GM10248 (cell line): ENCODE data around the gene DDRGK1.

Experiments
- CTCF ChIA-PET: fragments of 300-600 bp; sonication (Branson Sonifier 250); formaldehyde crosslinking; extraction: SDS; loops from one replicate; lab custom pipeline; 2021; ENCODE audit warnings: antibody characterized with exemption; lab: Yijun Ruan, JAX
- POLR2A ChIA-PET: fragments of 350-650 bp; sonication (Branson Sonifier 250); formaldehyde crosslinking; extraction: SDS; loops from one replicate; lab custom pipeline; 2020; ENCODE audit warnings: antibody characterized with exemption; lab: Yijun Ruan, JAX
- DNase-seq: peaks from one replicate; pipeline ENCODE4 v3.0.0; 2012; ENCODE audit errors: extremely low spot score
- TF ChIP-seq, protein P1 (sequence below): IDR thresholded peaks from 2 replicates; pipeline ENCODE4 v1.5.1; 2012; ENCODE audit warnings: mild to moderate bottlenecking, low read depth; ENCODE audit errors: extremely low read depth, missing control alignments, control extremely low read depth

Gene DDRGK1

DNA sequence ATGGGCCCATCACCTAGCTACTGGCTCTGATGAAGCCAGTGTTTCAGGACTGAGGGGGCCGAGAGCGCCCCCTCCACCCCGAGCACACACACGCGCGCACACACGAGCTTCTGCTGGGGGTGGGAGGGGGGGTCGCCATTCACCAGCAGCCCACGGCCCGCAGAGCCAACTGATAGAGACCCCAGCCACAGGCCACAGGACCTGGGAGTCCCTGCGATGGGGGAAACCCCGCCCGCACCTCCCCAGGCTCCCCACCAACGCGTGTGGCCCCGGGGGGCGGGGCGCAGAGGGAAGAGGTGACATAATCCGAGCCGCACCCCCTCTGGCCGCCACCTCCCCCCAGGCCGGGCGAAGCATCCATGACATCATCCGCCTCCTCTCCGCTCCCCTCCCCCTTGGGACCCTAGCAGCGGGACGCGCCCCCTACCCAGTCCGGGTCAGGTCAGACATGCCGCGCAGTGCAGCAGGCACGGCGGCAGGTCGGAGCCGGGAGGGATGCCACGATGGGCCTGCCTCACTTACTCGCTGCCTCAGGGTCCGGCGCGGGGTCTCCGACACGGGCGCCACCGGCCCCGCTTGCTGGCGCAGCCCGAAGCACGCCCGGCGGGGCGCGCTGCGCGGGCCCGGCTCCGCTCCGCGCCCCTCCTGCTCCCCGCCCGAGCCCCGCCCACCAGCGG is 31.4 kb downstream of the DDRGK1 start, which contains the start of gene LZTS3:
TSS of gene LZTS3 (minus strand) at position 617 of the 677 bp plus-strand sequence. CDS start 6,386 bp downstream, outside the sequence.
- TF ChIP-seq, protein P1, sequence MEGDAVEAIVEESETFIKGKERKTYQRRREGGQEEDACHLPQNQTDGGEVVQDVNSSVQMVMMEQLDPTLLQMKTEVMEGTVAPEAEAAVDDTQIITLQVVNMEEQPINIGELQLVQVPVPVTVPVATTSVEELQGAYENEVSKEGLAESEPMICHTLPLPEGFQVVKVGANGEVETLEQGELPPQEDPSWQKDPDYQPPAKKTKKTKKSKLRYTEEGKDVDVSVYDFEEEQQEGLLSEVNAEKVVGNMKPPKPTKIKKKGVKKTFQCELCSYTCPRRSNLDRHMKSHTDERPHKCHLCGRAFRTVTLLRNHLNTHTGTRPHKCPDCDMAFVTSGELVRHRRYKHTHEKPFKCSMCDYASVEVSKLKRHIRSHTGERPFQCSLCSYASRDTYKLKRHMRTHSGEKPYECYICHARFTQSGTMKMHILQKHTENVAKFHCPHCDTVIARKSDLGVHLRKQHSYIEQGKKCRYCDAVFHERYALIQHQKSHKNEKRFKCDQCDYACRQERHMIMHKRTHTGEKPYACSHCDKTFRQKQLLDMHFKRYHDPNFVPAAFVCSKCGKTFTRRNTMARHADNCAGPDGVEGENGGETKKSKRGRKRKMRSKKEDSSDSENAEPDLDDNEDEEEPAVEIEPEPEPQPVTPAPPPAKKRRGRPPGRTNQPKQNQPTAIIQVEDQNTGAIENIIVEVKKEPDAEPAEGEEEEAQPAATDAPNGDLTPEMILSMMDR = no peak
- DNase-seq = peak; percentile 87
- ChIA-PET POLR2A (no interaction called here), CTCF (interaction anchor here (1.1 to 2.5 kb wide), 4 partner anchors 11 to 44 kb away, joined by 4 to 11 read pairs (median 6); partner anchors contain the start of genes FASTKD5 and UBOX5)

DNA sequence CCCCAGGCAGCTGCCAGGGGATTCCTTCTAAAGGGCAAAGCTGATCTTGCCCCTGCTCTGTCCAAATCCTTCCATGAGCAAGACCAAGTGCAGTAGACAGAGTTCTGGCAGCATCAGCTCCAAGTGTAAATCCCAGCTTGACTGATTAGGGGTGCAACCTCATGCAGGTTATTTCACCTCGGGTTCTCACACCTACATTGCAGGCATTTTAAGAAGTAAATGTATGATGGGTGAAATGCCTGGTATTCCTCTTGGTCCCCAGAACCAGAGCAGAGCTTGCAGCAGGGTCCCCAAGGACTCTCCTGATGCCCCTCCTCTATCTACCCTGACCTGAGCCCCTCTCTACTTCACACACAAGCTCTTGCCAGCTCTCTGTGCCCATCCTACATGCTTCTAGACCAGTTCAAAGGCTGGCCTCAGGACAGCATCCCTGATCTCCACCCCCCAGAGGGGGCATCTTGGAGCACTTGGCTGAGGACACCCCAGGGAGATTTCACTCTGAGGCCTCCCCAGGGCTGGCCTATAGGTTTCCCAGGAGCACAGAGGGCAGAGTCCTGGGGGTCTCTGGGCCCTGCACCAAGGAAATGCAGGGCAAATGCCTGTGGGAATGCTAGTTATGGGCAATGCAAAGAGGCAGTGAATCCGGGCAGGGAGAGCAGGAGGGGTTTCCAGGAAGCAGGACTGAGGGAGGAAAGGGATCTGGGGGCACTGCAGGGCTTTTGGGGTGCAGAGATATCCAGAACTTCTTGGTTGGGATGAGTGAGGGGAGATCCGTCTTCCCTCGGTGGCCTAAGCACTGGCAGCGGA is 32.2 kb downstream of the DDRGK1 start:
- TF ChIP-seq, protein P1 = no peak
- peak; percentile 7 for DNase-seq
- ChIA-PET CTCF (interaction anchor here (1.1 to 2.5 kb wide), 5 partner anchors 10 to 43 kb away, joined by 3 to 11 read pairs (median 4); partner anchors contain the start of genes FASTKD5 and UBOX5), POLR2A (no interaction called here)

DNA sequence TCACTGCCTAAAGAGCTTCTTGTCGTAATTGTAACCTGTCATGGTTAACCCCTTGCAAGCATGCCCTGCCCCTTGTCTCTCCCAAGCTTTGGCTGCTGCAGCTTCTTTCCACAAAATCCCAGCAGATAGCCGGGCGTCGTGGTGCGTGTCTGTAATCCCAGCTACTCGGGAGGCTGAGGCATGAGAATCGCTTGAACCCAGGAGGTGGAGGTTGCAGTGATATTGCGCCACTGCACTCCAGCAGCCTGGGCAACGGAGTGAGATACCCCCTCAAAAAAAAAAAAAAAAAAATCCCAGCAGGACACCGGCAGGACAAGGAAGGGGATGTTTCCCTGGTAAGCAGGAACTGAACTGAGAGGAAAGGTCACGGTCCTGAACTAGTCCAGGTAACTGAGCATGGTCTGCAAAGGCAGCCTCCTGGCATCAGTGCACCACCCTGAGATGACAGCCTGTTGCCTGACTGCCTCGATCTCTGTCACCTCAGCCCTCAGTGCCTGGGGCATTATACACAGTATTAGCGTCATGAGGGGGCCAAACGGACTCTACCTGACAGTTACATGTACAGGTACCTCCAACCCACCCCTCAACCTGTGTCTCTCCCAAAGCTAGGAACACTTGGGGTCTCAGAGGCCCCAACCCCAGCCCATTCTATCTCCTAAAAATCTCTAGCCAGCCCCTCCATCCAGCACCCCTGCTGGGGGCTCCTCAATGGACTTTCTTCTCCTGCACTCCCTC is 32.9 kb downstream of the DDRGK1 start:
- POLR2A ChIA-PET = no interaction called here
- DNase-seq = peak; percentile 9
- TF ChIP-seq, protein P1 = no peak
- CTCF ChIA-PET = interaction anchor here (1.1 to 2.5 kb wide), 5 partner anchors 9 to 42 kb away, joined by 3 to 11 read pairs (median 4); partner anchors contain the start of genes FASTKD5 and UBOX5

- DNase-seq = no peak
- POLR2A ChIA-PET = interaction anchor here (1.2 kb wide), 1 partner anchor 9 kb away, joined by 3 read pairs; no protein-coding TSS in a partner anchor
- CTCF ChIA-PET = no interaction called here
- TF ChIP-seq, protein P1 = no peak
Observed at GRCh38 chr20:3168829-3169590, 35.5 kb downstream of the DDRGK1 start.

DNA sequence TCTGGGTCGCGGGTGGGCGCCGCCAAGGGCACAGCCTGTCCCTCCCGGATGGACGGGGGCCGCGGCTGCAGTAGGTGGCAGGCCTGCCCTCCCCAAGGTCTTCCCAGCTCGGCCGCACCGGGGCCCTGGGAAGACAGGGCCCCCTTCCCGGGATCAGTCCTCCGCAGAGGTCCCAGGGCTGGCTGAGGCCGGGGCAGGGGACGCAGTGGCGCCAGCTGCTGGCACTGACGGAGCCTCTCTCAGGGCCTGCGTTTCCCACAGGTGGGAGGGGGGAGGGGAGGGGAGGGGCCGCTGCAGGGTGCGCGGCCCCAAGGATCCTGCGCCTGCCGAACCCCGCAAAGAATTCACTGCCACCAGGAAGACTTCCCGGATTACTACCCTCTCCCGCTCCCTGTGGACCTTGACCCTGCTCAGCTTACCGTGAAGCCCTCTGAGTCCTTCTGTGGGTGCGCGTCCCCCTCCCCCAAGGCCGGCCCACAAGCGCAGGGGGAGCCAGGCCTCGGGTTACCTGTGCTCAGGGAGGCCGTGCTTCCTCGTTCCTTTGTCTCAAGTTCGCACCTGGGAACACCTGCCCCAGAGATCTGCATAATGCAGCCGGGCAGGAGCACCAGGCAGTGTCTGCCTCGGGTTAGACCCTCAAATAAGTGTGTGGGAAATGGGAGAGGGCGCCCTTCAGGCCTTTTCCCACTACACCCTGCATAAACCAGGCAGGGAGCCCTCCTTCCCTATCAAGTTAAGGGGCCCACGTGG is 36.2 kb downstream of the DDRGK1 start:
- ChIA-PET POLR2A (interaction anchor here (1.2 kb wide), 1 partner anchor 8 kb away, joined by 3 read pairs; no protein-coding TSS in a partner anchor), CTCF (interaction anchor here (1.4 kb wide), 1 partner anchor 11 kb away, joined by 4 read pairs; no protein-coding TSS in a partner anchor)
- TF ChIP-seq, protein P1 = no peak
- no peak for DNase-seq
